Left kidney (tissue), 2 donors: ENCODE measurements around the gene TNS1. TPM values are rescaled to one million over a fixed set of nuclear protein-coding genes. Genes with fewer than 3 reads are reported as not detected.
"Not testable (repeated sequence)": the region's sequence is repeated elsewhere in the genome, so short reads cannot be mapped to it uniquely, and the experiment has no call there.

Source experiments
- DNase-seq: peaks from one replicate; pipeline ENCODE4 v3.0.0-alpha.2; 2013
- polyA plus RNA-seq: library from polyadenylated mRNA; unstranded; fragments of 120-200 nt; gene quantifications from one replicate; pipeline ENCODE4 v1.2.1, GENCODE V29; 2013; ENCODE audit not compliant: insufficient read length

TNS1 gene
- polyA plus RNA-seq, 1 donor = 64.9 TPM

- DNase-seq = no peak
These were observed 190.6 kb downstream of the TNS1 start for GRCh38 chr2:217812170-217812569.

- DNase-seq = no peak
These were observed 192.5 kb downstream of the TNS1 start for GRCh38 chr2:217810260-217810659.

- DNase-seq = no peak
These were observed 193.1 kb downstream of the TNS1 start for GRCh38 chr2:217809736-217810135.

GRCh38 chr2:217808967-217809366 lies 193.8 kb downstream of the TNS1 start:
- not testable (repeated sequence) for DNase-seq

- no peak for DNase-seq
These were observed 194.5 kb downstream of the TNS1 start for GRCh38 chr2:217808326-217808725.

GRCh38 chr2:217807753-217808152 lies 195.0 kb downstream of the TNS1 start:
- DNase-seq = no peak

GRCh38 chr2:217807025-217807424 lies 195.8 kb downstream of the TNS1 start:
- DNase-seq = no peak

GRCh38 chr2:217806482-217806765 lies 196.4 kb downstream of the TNS1 start:
- no peak for DNase-seq

- no peak for DNase-seq
These were observed 196.9 kb downstream of the TNS1 start for GRCh38 chr2:217805668-217806481.

- DNase-seq = no peak
These were observed 197.8 kb downstream of the TNS1 start for GRCh38 chr2:217804791-217805667.

GRCh38 chr2:217804338-217804737 lies 198.5 kb downstream of the TNS1 start:
- no peak for DNase-seq

GRCh38 chr2:217803653-217803960 lies 199.2 kb downstream of the TNS1 start:
- DNase-seq = no peak

- no peak for DNase-seq
These were observed 199.7 kb downstream of the TNS1 start for GRCh38 chr2:217802876-217803652.

- DNase-seq = no peak
These were observed 200.5 kb downstream of the TNS1 start for GRCh38 chr2:217802266-217802665.

GRCh38 chr2:217801711-217802110 lies 201.1 kb downstream of the TNS1 start:
- no peak for DNase-seq

GRCh38 chr2:217801115-217801531 lies 201.7 kb downstream of the TNS1 start:
- no peak for DNase-seq

GRCh38 chr2:217800433-217801114 lies 202.2 kb downstream of the TNS1 start:
- no peak for DNase-seq

GRCh38 chr2:217799563-217800432 lies 203.0 kb downstream of the TNS1 start:
- DNase-seq = no peak

GRCh38 chr2:217798743-217799562 lies 203.8 kb downstream of the TNS1 start:
- no peak for DNase-seq

GRCh38 chr2:217798191-217798590 lies 204.6 kb downstream of the TNS1 start:
- DNase-seq = no peak
